Stimulated activated CD4-positive, alpha-beta T cell treated with anti-CD3 and anti-CD28 coated beads, TNF-alpha, amount 100 ng/mL, for 1 hour (primary cell): ENCODE results near the gene PLCG1.

ENCODE experiments used
- DNase-seq, 3 donors: peaks; one replicate each; pipeline ENCODE4 v3.0.0-alpha.2; 2020; ENCODE audit warnings: low read depth in 3 of 3, low spot score in 1 of 3

The PLCG1 gene

GRCh38 chr20:41166201-41167117, 29.1 kb downstream of the PLCG1 start:
- DNase-seq = no peak

GRCh38 chr20:41167118-41167470, 29.8 kb downstream of the PLCG1 start:
- DNase-seq = no peak

DNA sequence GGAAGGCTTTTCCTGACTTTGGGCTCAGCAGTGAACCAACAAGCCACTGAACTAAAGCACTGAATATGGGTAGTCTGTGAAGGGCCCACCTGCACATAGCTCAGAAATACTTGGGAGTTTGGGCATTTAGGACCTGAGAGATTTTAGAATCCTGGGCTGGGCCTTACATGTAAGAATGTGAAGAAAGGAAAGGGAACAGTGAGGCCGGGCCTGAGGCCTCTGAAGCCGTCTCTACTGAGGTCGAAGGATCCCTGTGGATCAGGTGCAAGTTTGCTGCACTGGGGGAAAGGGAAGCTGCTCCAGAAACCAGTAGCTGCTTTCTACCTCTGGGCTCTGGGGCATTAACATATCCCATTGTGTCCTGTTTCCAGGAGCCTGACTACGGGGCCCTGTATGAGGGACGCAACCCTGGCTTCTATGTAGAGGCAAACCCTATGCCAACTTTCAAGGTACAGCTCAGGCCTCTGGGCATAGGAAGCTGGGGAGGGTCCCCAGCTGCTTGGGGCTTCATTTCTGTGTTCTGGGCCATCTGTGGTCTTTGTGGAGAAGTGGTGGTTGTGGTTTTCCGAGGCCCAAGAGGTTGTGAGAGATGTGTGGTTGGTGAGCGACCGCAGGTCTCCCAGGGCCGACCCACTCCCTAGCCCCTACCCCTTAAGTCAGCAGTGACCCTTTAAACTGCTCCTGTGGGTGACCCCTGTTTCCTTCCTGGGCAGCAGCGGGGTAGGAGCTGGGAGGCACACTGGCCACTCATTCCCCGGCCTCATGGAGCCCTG, 30.3 kb downstream of the PLCG1 start:
- DNase-seq = no peak

DNA sequence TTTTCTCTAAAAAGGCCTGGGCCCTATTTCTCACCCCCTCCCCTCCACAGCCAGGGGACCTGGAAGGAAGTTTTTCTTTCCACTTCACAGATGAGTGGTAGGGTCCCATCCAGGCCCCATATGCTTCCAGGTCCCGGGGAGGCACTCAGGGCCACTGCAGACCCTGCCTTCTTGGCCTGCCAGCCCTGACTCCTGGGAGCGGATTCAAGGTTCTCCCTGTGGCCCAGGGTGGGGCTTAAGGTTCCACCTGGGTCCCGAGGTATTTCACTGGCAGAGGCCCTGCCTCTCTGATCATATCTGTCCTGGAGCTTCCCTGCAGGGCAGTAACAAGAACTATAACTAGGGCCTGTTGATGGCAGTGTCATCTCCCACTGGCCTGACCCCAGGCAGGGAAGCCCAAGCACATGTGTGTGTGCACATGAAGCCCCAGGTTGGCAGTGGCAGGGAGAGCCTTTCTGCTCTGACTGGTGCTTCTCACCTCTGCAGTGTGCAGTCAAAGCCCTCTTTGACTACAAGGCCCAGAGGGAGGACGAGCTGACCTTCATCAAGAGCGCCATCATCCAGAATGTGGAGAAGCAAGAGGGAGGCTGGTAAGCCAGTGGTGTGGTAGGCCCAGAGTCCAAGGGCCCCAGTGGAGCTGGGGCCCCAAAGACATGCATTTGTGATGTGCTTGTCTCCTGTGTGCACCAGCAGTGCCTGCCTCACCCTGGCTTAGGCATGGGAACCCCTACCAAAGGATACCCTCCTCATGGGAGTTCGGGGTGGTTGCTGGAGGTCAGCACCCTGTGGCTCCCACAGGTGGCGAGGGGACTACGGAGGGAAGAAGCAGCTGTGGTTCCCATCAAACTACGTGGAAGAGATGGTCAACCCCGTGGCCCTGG, 31.2 kb downstream of the PLCG1 start:
- DNase-seq = no peak

DNA sequence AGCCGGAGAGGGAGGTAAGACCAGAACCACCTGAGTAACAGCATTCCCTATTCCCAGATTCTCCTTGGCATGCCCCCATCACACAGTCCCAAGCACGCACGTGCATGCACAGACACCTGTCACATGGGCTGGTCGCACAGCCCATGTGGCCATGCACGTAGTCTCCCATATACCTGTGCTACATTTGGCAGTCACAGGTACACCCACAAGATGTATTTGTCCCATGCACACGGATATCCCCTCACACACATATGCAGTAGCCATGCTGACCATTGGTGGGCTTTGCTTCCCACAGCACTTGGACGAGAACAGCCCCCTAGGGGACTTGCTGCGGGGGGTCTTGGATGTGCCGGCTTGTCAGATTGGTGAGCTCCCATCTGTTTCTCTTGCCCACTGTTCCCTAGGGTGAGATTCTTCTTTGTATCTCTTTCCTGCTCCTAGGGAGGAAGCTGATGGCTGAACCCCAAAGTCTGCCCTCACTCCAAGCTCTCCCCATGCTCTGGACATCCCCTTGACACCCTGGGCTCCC, 31.9 kb downstream of the PLCG1 start:
- no peak for DNase-seq

- DNase-seq = no peak
Measured at GRCh38 chr20:41169791-41170351, 32.5 kb downstream of the PLCG1 start.

DNA sequence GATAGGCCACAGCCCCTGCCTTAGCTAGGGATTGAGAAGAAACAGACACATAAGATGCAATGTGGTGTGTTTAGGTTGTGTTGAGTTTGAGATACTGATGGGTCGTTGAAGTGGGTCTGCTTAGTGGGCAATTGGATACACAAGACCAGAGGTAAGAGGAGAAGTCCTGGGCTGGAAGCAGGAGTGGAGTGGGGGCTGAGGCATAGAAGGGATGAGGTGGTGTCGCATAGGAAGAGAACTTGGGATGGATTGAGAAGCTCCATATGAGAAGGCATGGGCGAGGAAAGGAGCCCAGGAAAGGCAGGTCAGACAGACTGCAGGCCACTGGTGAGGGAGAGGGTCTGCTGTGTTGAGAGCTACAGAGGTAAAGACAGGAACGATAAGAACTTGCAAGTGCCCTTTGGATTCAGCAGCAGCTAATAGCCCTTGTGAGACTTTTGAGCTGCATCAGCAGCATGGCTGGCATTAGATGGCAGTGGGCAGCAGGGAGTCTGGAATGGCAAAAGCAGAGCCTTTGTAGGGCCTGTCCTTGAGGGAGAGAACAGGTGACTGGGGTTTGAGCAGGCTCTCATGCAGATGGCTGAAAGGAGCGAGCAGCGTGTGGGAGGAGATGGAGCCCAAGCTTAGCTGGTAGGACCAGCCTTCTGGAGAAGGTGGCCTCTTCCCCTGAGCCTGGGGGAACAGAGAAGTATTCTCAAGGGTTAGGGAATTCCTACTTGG, 33.2 kb downstream of the PLCG1 start:
- no peak for DNase-seq

GRCh38 chr20:41171736-41172295, 34.5 kb downstream of the PLCG1 start:
- no peak for DNase-seq

DNA sequence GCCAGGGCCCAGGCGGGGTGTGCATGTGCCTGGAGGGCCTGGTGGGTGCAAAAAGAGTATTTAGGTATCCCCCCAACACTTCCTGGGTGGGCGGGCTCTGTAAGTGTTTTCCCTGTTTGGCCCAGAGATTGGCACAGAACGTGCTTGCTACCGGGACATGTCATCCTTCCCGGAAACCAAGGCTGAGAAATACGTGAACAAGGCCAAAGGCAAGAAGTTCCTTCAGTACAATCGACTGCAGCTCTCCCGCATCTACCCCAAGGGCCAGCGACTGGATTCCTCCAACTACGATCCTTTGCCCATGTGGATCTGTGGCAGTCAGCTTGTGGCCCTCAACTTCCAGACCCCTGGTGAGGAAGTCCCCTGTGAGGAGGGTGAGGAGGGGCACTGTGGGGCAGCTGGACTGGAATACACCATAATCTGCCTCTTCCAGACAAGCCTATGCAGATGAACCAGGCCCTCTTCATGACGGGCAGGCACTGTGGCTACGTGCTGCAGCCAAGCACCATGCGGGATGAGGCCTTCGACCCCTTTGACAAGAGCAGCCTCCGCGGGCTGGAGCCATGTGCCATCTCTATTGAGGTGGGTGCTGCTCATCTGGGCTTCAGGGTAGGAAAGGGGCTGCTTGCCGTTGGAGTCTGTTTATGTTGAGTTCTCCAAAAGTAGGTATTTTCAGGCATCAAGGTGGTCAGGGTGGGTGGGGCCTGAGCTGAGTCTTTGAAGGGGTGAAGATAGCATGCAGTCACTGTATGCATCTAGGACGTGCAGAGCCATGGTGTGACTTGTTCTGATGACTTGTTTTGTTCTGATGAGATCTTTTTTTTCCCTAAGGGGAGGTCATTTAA, 35.2 kb downstream of the PLCG1 start:
- DNase-seq = no peak

GRCh38 chr20:41173161-41173721, 35.9 kb downstream of the PLCG1 start:
- DNase-seq = peak in 2 of 3 donors; percentile 41 to 63

DNA sequence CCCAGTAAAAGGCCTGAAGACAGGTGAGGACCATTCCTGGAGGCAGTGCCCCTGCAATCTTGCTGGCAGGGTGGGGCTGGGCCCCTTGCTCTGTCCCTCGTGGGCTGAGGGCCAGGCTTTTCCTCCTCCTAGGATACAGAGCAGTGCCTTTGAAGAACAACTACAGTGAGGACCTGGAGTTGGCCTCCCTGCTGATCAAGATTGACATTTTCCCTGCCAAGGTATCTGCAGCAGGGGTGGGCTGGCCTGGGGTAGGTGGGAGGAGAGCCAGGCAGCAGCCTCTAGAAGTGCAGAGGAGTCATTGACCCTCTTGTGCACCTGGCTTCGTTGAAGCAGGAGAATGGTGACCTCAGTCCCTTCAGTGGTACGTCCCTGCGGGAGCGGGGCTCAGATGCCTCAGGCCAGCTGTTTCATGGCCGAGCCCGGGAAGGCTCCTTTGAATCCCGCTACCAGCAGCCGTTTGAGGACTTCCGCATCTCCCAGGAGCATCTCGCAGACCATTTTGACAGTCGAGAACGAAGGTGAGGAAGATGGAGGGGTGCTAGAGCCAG, 36.5 kb downstream of the PLCG1 start:
- DNase-seq = no peak

GRCh38 chr20:41174373-41174772, 37.0 kb downstream of the PLCG1 start:
- DNase-seq = no peak

DNA sequence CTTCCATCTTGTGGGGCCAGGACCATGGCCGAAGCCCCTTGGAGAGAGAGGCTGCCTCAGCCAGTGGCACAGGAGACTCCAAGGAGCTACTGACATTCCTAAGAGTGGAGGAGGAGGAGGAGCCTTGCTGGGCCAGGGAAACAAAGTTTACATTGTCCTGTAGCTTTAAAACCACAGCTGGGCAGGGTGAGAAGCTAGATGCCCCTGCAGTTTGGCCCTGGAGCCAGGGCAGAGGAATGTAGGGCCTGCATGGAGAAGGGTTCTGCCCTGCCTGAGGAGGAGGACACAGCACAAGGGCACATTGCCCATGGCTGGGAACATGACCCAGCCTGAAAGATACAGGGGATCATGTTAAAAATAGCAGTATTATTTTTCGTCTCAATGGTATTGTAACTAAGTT, 37.4 kb downstream of the PLCG1 start:
- no peak for DNase-seq

- no peak for DNase-seq
Measured at GRCh38 chr20:41175201-41175651, 37.9 kb downstream of the PLCG1 start.

DNA sequence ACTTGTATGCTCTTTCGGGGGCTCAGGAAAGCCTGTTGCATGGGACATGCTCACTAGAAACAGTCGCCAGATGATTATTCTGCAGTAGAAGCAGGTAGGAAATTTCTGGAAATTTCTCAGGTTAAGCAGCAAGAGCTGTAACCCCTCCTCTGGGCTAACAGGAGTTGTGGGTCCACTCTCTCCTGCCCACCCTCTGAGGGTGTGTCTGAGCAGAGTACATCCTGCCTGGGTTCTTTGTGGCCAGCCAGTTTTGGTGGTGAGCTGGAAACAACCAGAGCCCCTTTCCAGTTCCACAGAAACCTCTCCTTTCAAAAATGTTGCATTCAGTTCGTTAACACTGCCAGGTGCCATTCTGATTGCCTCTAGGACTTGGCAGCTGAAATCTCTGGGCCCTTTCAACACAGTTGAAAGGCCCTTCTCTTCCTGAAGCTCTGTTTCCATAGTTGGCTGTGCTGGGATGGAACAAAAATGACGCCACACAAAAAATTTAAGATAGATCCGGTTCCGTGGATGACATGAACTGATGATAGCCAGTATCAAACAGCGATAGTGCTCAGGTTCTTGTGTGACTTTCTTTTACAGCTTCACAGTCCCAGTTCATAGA, 38.5 kb downstream of the PLCG1 start:
- DNase-seq = no peak

DNA sequence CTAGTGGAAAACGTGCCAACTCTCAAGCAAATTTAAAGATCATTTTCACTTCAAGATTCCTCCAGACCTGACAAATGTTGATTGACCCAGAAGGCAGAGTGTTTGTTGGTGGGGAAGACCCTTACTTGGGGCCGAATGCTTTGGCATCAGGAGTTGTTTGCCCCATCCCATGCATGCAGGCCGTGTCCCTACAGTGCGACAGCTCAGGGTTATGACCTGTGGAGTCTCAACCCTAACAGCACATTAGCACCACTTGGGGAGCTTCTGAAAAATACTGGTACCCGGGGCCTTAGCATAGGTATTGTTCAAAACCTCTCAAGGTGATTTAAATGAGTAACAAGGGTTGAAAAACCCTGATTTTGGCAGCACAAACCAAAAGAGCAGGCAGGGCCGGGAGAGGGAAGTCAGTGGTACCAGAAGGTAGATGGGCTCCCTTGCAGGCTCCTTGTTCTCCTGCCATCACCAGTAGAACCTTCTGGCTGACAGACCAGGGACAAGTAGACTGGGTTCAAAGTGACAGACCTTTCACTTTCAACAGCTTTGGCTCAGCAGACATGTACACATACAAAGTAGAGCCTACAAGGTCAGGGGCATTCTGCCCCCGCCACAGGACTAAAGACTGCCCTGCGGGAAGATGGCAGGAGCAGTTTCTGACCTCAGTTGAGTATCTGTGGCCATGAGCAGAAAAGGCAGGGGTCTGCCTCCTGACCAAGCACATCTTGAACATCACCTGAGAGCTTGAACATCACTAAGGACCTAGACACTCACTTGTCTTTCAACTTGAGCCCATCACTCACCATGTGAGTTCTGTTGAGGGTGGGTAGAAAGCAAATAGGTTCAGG, 39.6 kb downstream of the PLCG1 start:
- no peak for DNase-seq

- DNase-seq = no peak
Measured at GRCh38 chr20:41177636-41178035, 40.3 kb downstream of the PLCG1 start.
